IMR-90 (cell line): Measurements from ENCODE around the gene FBRSL1. TPM values are rescaled to one million over a fixed set of nuclear protein-coding genes. Genes with fewer than 3 reads are reported as not detected.

Experiments used
- ATAC-seq: fragments of 200-7000 bp; cut with Tn5 transposase; 2 replicates; pipeline ENCODE4 v1.9.1; 2020; ENCODE audit warnings: low read depth, mild to moderate bottlenecking, moderate library complexity
- BruUV-seq: library from RNA; stranded (reverse); fragments of 400-500 nt; replicated peaks from 2 replicates; lab custom pipeline; 2021; lab: Mats Ljungman, UMichigan
- CTCF ChIA-PET: fragments of 300-600 bp; formaldehyde crosslinking; extraction: SDS; loops from one replicate; lab custom pipeline; 2021; ENCODE audit warnings: antibody characterized with exemption; lab: Yijun Ruan, JAX
- POLR2A ChIA-PET: fragments of 300-600 bp; sonication (Branson Sonifier 250); formaldehyde crosslinking; loops from one replicate; lab custom pipeline; 2022; ENCODE audit warnings: antibody characterized with exemption; ENCODE audit not compliant: unreplicated experiment; lab: Charles Lee
- DNase-seq: peaks from one replicate; pipeline ENCODE4 v3.0.0; 2013
- H2AFZ ChIP-seq: replicated peaks from 2 replicates; pipeline ENCODE3; 2013; ENCODE audit warnings: low read length, mild to moderate bottlenecking; ENCODE audit not compliant: poor library complexity
- H2AK5ac ChIP-seq: 2 replicates; pipeline ENCODE4 v1.6.1; 2013; ENCODE audit warnings: low read depth, low read length, inconsistent platforms
- H2AK9ac ChIP-seq: replicated peaks from 2 replicates; pipeline ENCODE3; 2013; ENCODE audit warnings: mild to moderate bottlenecking, low read depth, low read length, moderate library complexity; ENCODE audit not compliant: poor library complexity
- H2BK120ac ChIP-seq: 2 replicates; pipeline ENCODE4 v1.6.1; 2013; ENCODE audit warnings: low read depth, low read length, inconsistent platforms
- H2BK15ac ChIP-seq: 3 replicates; pipeline ENCODE4 v1.6.1; 2013; ENCODE audit warnings: low read depth, low read length, inconsistent platforms
- H2BK20ac ChIP-seq: 2 replicates; pipeline ENCODE4 v1.6.1; 2013; ENCODE audit warnings: low read depth, mild to moderate bottlenecking, inconsistent platforms, low read length, moderate library complexity
- H2BK5ac ChIP-seq: 2 replicates; pipeline ENCODE4 v1.6.1; 2013; ENCODE audit warnings: mild to moderate bottlenecking, low read depth, low read length, inconsistent platforms; ENCODE audit not compliant: poor library complexity, severe bottlenecking
- H3K14ac ChIP-seq: replicated peaks from 2 replicates; pipeline ENCODE4 v1.6.1; 2013; ENCODE audit warnings: low read depth, low read length, inconsistent platforms
- H3K18ac ChIP-seq: 2 replicates; pipeline ENCODE4 v1.6.1; 2013; ENCODE audit warnings: low read depth, low read length, control low read depth
- H3K23ac ChIP-seq: 2 replicates; pipeline ENCODE4 v1.6.1; 2013; ENCODE audit warnings: low read depth, low read length, inconsistent platforms
- H3K27ac ChIP-seq: 2 replicates; pipeline ENCODE4 v1.5.1; 2013; ENCODE audit warnings: mild to moderate bottlenecking, control low read depth, low read length; ENCODE audit not compliant: insufficient read depth
- H3K27me3 ChIP-seq: 2 replicates; pipeline ENCODE4 v1.6.1; 2013; ENCODE audit warnings: low read length; ENCODE audit not compliant: control insufficient read depth, insufficient read depth
- H3K36me3 ChIP-seq: 2 replicates; pipeline ENCODE4 v1.6.1; 2013; ENCODE audit warnings: low read length, mixed read lengths; ENCODE audit not compliant: control insufficient read depth, insufficient read depth
- H3K4ac ChIP-seq: 2 replicates; pipeline ENCODE4 v1.6.1; 2013; ENCODE audit warnings: low read depth, low read length, inconsistent platforms
- H3K4me1 ChIP-seq: 2 replicates; pipeline ENCODE4 v1.6.1; 2013; ENCODE audit warnings: low read length, mixed read lengths; ENCODE audit not compliant: control insufficient read depth, insufficient read depth
- H3K4me2 ChIP-seq: 2 replicates; pipeline ENCODE4 v1.6.1; 2013; ENCODE audit warnings: low read depth, mild to moderate bottlenecking, control low read depth, low read length, moderate library complexity
- H3K4me3 ChIP-seq: 2 replicates; pipeline ENCODE4 v1.5.1; 2013; ENCODE audit warnings: low read depth, mild to moderate bottlenecking, control low read depth, low read length, moderate library complexity; ENCODE audit not compliant: insufficient read depth
- H3K56ac ChIP-seq: 2 replicates; pipeline ENCODE4 v1.6.1; 2013; ENCODE audit warnings: low read length, inconsistent platforms; ENCODE audit not compliant: insufficient read depth; ENCODE audit errors: extremely low read depth
- H3K79me1 ChIP-seq, 2 experiments: 2 replicates each; pipeline ENCODE4 v1.6.1; 2013; ENCODE audit warnings: low read length in 2 of 2, inconsistent platforms in 1 of 2, low read depth in 1 of 2
- H3K9ac ChIP-seq: 2 replicates; pipeline ENCODE4 v1.6.1; 2013; ENCODE audit warnings: low read depth, low read length, control low read depth
- H3K9me1 ChIP-seq: 2 replicates; pipeline ENCODE4 v1.6.1; 2013; ENCODE audit warnings: low read length, inconsistent platforms; ENCODE audit not compliant: insufficient read depth
- H3K9me3 ChIP-seq: 2 replicates; pipeline ENCODE4 v1.6.1; 2013; ENCODE audit warnings: low read length; ENCODE audit not compliant: control insufficient read depth, insufficient read depth
- H4K20me1 ChIP-seq: 2 replicates; pipeline ENCODE4 v1.6.1; 2013; ENCODE audit warnings: low read length, inconsistent platforms; ENCODE audit not compliant: insufficient read depth
- H4K5ac ChIP-seq: 2 replicates; pipeline ENCODE4 v1.6.1; 2013; ENCODE audit warnings: mild to moderate bottlenecking, low read depth, low read length, control low read depth
- H4K8ac ChIP-seq, 2 experiments: 2 replicates each; pipeline ENCODE4 v1.6.1; 2013; ENCODE audit warnings: low read depth in 2 of 2, low read length in 2 of 2, control low read depth in 1 of 2, inconsistent platforms in 1 of 2
- H4K91ac ChIP-seq: 2 replicates; pipeline ENCODE4 v1.6.1; 2013; ENCODE audit warnings: low read depth, low read length, inconsistent platforms; ENCODE audit not compliant: insufficient read depth
- FOS ChIP-seq: fragments of 150-350 bp; IDR thresholded peaks from 2 replicates; pipeline ENCODE4 v1.6.1; 2016; ENCODE audit warnings: low read depth, low read length
- MAZ ChIP-seq: IDR thresholded peaks from 2 replicates; pipeline ENCODE4 v1.6.1; 2012; ENCODE audit warnings: low read depth, mild to moderate bottlenecking, low read length, improper control_type of control experiment, moderate library complexity, borderline replicate concordance
- MXI1 ChIP-seq: IDR thresholded peaks from 2 replicates; pipeline ENCODE4 v1.6.1; 2012; ENCODE audit warnings: low read depth, mild to moderate bottlenecking, low read length, moderate library complexity, borderline replicate concordance
- RAD21 ChIP-seq: IDR thresholded peaks from 2 replicates; pipeline ENCODE4 v1.6.1; 2012; ENCODE audit warnings: low read length, improper control_type of control experiment
- RCOR1 ChIP-seq: IDR thresholded peaks from 2 replicates; pipeline ENCODE4 v1.6.1; 2012; ENCODE audit warnings: mild to moderate bottlenecking, low read length, improper control_type of control experiment; ENCODE audit not compliant: insufficient replicate concordance
- WGBS, 2 experiments: methylation state at CpG; one replicate each; pipeline versions ENCODE4 v1.1.5 to v1.1.7; 2013; ENCODE audit warnings: missing lambda C conversion rate in 2 of 2; ENCODE audit not compliant: insufficient read length in 1 of 2; ENCODE audit errors: extremely low coverage in 2 of 2; 5-methylcytosine and 5-hydroxymethylcytosine counted together
- dilution Hi-C: fragments of 300-500 bp; cut with HindIII; formaldehyde crosslinking; loops from one replicate; pipeline ENCODE4 v1.14.3; 2018; ENCODE audit warnings: low sequenced_read_pairs; ENCODE audit not compliant: unreplicated experiment
- in situ Hi-C: fragments of 300-500 bp; cut with MboI; formaldehyde crosslinking; loops from 3 replicates; pipeline ENCODE4 v1.14.3; 2019; ENCODE audit warnings: low sequenced_read_pairs, inconsistent platforms, mixed read lengths
- intact Hi-C: fragments of 100-400 bp; cut with micrococcal nuclease; formaldehyde crosslinking; loops from 2 replicates; pipeline ENCODE4 v1.10.0; 2022
- polyA plus RNA-seq, 3 experiments: library from polyadenylated mRNA; depleted of rRNA; stranded (reverse); fragments of >200 nt; gene quantifications; 2 replicates each; pipeline ENCODE4 v1.2.3, GENCODE V29; 2012; ENCODE audit warnings: low replicate concordance in 1 of 3
- total RNA-seq: library from RNA; depleted of rRNA; stranded (reverse); fragments of >200 nt; gene quantifications from 2 replicates; pipeline ENCODE4 v1.2.3, GENCODE V29; 2012

Gene FBRSL1
- total and polyA plus RNA-seq, 2 of the 4 experiments (the other 2 are of a cell fraction), result 0.36 to 10.8 TPM

- Histone ChIP-seq H2BK120ac (no peak overlapping the region), H3K9ac (no peak overlapping the region), H3K4ac (no peak overlapping the region), H4K5ac (no peak overlapping the region), H3K36me3 (no peaks in the 10 kb centered on the region), H3K4me2 (no peak overlapping the region), H2AFZ (no peak overlapping the region), H2BK5ac (no peak overlapping the region), H3K23ac (no peak overlapping the region), H3K27me3 (peaks cover 24% of the 10 kb centered on the region; the same call in 1 of the 2 replicates), H2BK20ac (no peak overlapping the region), H3K4me3 (no peak overlapping the region), H2BK15ac (no peak overlapping the region), H3K9me1 (no peaks in the 10 kb centered on the region), H3K14ac (no peak overlapping the region), H3K79me1 (no peaks in the 10 kb centered on the region), H3K9me3 (peaks cover 4% of the 10 kb centered on the region; the same call in 1 of the 2 replicates), H4K8ac (no peak overlapping the region), H3K27ac (no peak overlapping the region), H3K4me1 (no peaks in the 10 kb centered on the region), H4K20me1 (no peaks in the 10 kb centered on the region), H2AK9ac (no peak overlapping the region), H3K18ac (no peak overlapping the region), H4K91ac (no peak overlapping the region), H2AK5ac (no peak overlapping the region), H3K56ac (no peak overlapping the region)
- intact Hi-C loops (no loop called here), dilution Hi-C loops (no loop called here), in situ Hi-C loops (no loop called here)
- ChIA-PET CTCF (no interaction called here), POLR2A (no interaction called here)
- no peak for TF ChIP-seq RCOR1
- TF ChIP-seq RAD21, result no peak
- TF ChIP-seq MXI1, result no peak
- TF ChIP-seq FOS, result no peak
- no peak for TF ChIP-seq MAZ
- no CpG with 5 or more reads among the region's 13 CpGs for WGBS, 2 experiments
- DNase-seq (no peak), ATAC-seq (no peak)
- BruUV-seq, result no TSS peak
These were observed 10.7 kb upstream of the FBRSL1 start for GRCh38 chr12:132479291-132479690.
